ENCODE measurements around the gene CEL. TPM values are rescaled to one million over a fixed set of nuclear protein-coding genes. Genes with fewer than 3 reads are reported as not detected.

CEL gene
- total RNA-seq, 1 experiment from 2014 or later, result 3.6 TPM

DNA sequence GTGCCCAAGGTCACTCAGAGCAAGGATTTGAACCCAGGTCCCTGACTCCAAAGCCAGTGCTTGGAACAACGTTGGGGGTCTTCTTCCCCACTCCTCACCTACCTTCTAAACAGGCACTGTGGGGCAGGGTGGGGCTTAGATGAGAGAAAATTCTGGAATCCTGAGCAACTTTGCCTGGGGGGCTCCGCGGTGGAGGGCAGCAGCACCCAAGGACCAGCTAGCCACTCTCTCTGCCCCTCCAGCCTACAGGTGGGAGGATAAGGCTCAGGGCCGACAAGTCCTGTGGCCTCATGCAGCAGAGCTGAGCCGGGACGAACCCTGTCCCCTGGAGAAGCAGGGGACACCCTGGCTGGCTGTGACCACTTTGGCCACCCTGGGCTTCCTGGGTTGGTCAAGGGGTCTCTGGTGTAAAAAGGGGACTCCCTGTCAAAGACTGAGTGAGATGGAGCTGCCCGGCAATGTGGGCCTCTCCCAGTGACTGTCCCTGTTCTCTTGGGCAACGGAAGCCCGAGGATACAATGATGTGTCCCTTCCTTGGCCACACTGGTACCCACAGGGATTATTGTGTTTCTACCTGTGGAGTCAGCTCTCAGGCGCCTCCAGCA is 26.5 kb downstream of the CEL start:
- H3K23ac ChIP-seq (ENCODE audit: insufficient read length, low read depth, low read length), result no peak overlapping the region
- H3K23me2 ChIP-seq (ENCODE audit: insufficient read length, low read depth, low read length, poor library complexity, severe bottlenecking), result no peaks in the 10 kb centered on the region
- H3K27ac ChIP-seq (ENCODE audit: insufficient read length, low read depth, low read length), result no peak overlapping the region
- TF ChIP-seq, protein P1, sequence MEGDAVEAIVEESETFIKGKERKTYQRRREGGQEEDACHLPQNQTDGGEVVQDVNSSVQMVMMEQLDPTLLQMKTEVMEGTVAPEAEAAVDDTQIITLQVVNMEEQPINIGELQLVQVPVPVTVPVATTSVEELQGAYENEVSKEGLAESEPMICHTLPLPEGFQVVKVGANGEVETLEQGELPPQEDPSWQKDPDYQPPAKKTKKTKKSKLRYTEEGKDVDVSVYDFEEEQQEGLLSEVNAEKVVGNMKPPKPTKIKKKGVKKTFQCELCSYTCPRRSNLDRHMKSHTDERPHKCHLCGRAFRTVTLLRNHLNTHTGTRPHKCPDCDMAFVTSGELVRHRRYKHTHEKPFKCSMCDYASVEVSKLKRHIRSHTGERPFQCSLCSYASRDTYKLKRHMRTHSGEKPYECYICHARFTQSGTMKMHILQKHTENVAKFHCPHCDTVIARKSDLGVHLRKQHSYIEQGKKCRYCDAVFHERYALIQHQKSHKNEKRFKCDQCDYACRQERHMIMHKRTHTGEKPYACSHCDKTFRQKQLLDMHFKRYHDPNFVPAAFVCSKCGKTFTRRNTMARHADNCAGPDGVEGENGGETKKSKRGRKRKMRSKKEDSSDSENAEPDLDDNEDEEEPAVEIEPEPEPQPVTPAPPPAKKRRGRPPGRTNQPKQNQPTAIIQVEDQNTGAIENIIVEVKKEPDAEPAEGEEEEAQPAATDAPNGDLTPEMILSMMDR (conservative IDR thresholded peaks at IDR 0.05), result no peak
- H3K79me1 ChIP-seq (ENCODE audit: insufficient read depth, low read depth, low read length, poor library complexity, severe bottlenecking), result no peaks in the 10 kb centered on the region
- H4K8ac ChIP-seq (replicated peaks; ENCODE audit: insufficient read length, low read depth, low read length), result no peak overlapping the region
- no peak overlapping the region for H3K27ac Mint-ChIP-seq
- no CpG with 5 or more reads among the region's 10 CpGs for WGBS (ENCODE audit: extremely low coverage, insufficient read length, low lambda C conversion rate)
- H4K91ac ChIP-seq (ENCODE audit: insufficient read length, low read depth, low read length), result no peak overlapping the region
- no peak overlapping the region for H3K4ac ChIP-seq (ENCODE audit: low read depth, low read length)
- H3K27me3 Mint-ChIP-seq (ENCODE audit: low read depth), result peaks cover 4% of the 10 kb centered on the region; the same call in 1 of the 2 replicates
- H3K27me3 ChIP-seq (ENCODE audit: insufficient read depth, low read length), result no peaks in the 10 kb centered on the region
- no peak overlapping the region for H3K14ac ChIP-seq (ENCODE audit: insufficient read depth, low read length)
- peak; percentile 20 for DNase-seq
- no peak overlapping the region for H3K9ac ChIP-seq (ENCODE audit: extremely low read depth, insufficient read length, low read length)
- no peak overlapping the region for H3K4me3 Mint-ChIP-seq
- H2BK120ac ChIP-seq (ENCODE audit: low read depth, low read length, poor library complexity, severe bottlenecking), result no peak overlapping the region
- H3K56ac ChIP-seq (ENCODE audit: insufficient read length, low read depth, low read length), result no peak overlapping the region
- H4K20me1 ChIP-seq (ENCODE audit: control insufficient read depth, insufficient read depth, insufficient read length), result no peaks in the 10 kb centered on the region
- no peak overlapping the region for H2AFZ ChIP-seq (ENCODE audit: low read length)
- no peak overlapping the region for H2AK5ac ChIP-seq (ENCODE audit: insufficient read length, low read length)
- H3K4me1 Mint-ChIP-seq, result 0 out of 4 replicates have a peak, but pooled peaks cover 0 to 2% of the 10 kb centered on the region in 2 experiments
- no peak overlapping the region for H2BK12ac ChIP-seq (ENCODE audit: insufficient read length, low read depth, low read length)
- no peaks in the 10 kb centered on the region for H3K9me3 Mint-ChIP-seq
- no peak overlapping the region for H2BK15ac ChIP-seq (ENCODE audit: low read depth, low read length)
- H2BK20ac ChIP-seq (ENCODE audit: low read depth, low read length, poor library complexity, severe bottlenecking), result no peak overlapping the region
- no peaks in the 10 kb centered on the region for H3K79me2 ChIP-seq (ENCODE audit: insufficient read depth, low read length)
- H3K36me3 Mint-ChIP-seq (ENCODE audit: insufficient read depth in 1 of 3, low read depth in 3 of 3), result no peaks in the 10 kb centered on the region
- H2BK5ac ChIP-seq (ENCODE audit: insufficient read length, low read length), result no peak overlapping the region
- H3K4me2 ChIP-seq (ENCODE audit: insufficient read depth, insufficient read length, low read length), result no peak overlapping the region
- H3T11ph ChIP-seq (ENCODE audit: low read length), result no peak overlapping the region
- no peak overlapping the region for H3K18ac ChIP-seq (ENCODE audit: insufficient read length, low read depth, low read length)
- no peaks in the 10 kb centered on the region for H3K4me1 ChIP-seq (ENCODE audit: insufficient read depth, low read length)
- H4K5ac ChIP-seq (ENCODE audit: insufficient read length, low read depth, low read length), result no peak overlapping the region
- H3K9me3 ChIP-seq (ENCODE audit: control insufficient read depth, low read depth, low read length), result no peaks in the 10 kb centered on the region
